ENCODE data around the gene MFNG.

MFNG gene

GRCh38 chr22:37449331-37450001 is 36.7 kb downstream of the MFNG start:
- DNase-seq (ENCODE audit: low read depth, low spot score): no peak

GRCh38 chr22:37448516-37449127 is 37.6 kb downstream of the MFNG start:
- DNase-seq (ENCODE audit: low read depth, low spot score): no peak

- no peak for DNase-seq (ENCODE audit: low read depth, low spot score)
These were observed 40.7 kb downstream of the MFNG start for GRCh38 chr22:37445501-37445900.

- no peak for DNase-seq (ENCODE audit: low read depth, low spot score)
These were observed 42.2 kb downstream of the MFNG start for GRCh38 chr22:37443977-37444376.

- no peak for DNase-seq (ENCODE audit: low read depth, low spot score)
These were observed 43.1 kb downstream of the MFNG start for GRCh38 chr22:37443086-37443485.

- DNase-seq (ENCODE audit: low read depth, low spot score): no peak
These were observed 43.6 kb downstream of the MFNG start for GRCh38 chr22:37442537-37442936.

- DNase-seq (ENCODE audit: low read depth, low spot score): no peak
These were observed 44.0 kb downstream of the MFNG start for GRCh38 chr22:37442135-37442534.

- DNase-seq (ENCODE audit: low read depth, low spot score): no peak
These were observed 45.3 kb downstream of the MFNG start for GRCh38 chr22:37440875-37441274.

GRCh38 chr22:37439347-37439746 is 46.8 kb downstream of the MFNG start:
- no peak for DNase-seq (ENCODE audit: low read depth, low spot score)

- no peak for DNase-seq (ENCODE audit: low read depth, low spot score)
These were observed 50.1 kb downstream of the MFNG start for GRCh38 chr22:37435970-37436603.

- no peak for DNase-seq (ENCODE audit: low read depth, low spot score)
These were observed 52.4 kb downstream of the MFNG start for GRCh38 chr22:37433786-37434185.

GRCh38 chr22:37432708-37433054 is 53.5 kb downstream of the MFNG start:
- no peak for DNase-seq (ENCODE audit: low read depth, low spot score)

GRCh38 chr22:37431801-37432707 is 54.1 kb downstream of the MFNG start:
- no peak for DNase-seq (ENCODE audit: low read depth, low spot score)

GRCh38 chr22:37431366-37431765 is 54.8 kb downstream of the MFNG start:
- DNase-seq (ENCODE audit: low read depth, low spot score): no peak

- DNase-seq (ENCODE audit: low read depth, low spot score): no peak
These were observed 55.2 kb downstream of the MFNG start for GRCh38 chr22:37430941-37431340.

GRCh38 chr22:37428649-37429586 is 57.3 kb downstream of the MFNG start:
- peak; percentile 21 for DNase-seq (ENCODE audit: low read depth, low spot score)

- no peak for DNase-seq (ENCODE audit: low read depth, low spot score)
These were observed 58.2 kb downstream of the MFNG start for GRCh38 chr22:37427711-37428635.

- no peak for DNase-seq (ENCODE audit: low read depth, low spot score)
These were observed 59.0 kb downstream of the MFNG start, which contains the start of gene ELFN2 for GRCh38 chr22:37427135-37427710. Gene ELFN2, minus strand, starts transcription at chr22:37427479. Its CDS starts 51,945 bp downstream, at chr22:37375534.

- DNase-seq (ENCODE audit: low read depth, low spot score): no peak
These were observed 59.5 kb downstream of the MFNG start for GRCh38 chr22:37426706-37427134.
